ENCODE measurements around the gene RB1. TPM values are rescaled to one million over a fixed set of nuclear protein-coding genes. Genes with fewer than 3 reads are reported as not detected.
"Not testable (repeated sequence)": the region's sequence is repeated elsewhere in the genome, so short reads cannot be mapped to it uniquely, and the experiment has no call there.

The RB1 gene
- total RNA-seq, 1 experiment from 2014 or later, result 43.4 TPM

GRCh38 chr13:48414501-48414900 lies 111.0 kb downstream of the RB1 start:
- CTCF ChIA-PET, result no interaction called here
- H3K4me3 Mint-ChIP-seq (ENCODE audit: unreplicated experiment), result no peak overlapping the region
- no TSS peak for BruUV-seq (replicated peaks)
- no peak overlapping the region for H3K27ac Mint-ChIP-seq (ENCODE audit: low read depth, unreplicated experiment)
- no peaks in the 10 kb centered on the region for H3K27me3 Mint-ChIP-seq (ENCODE audit: insufficient read depth, unreplicated experiment)
- no peak for TF ChIP-seq CTCF (IDR thresholded peaks at IDR 0.05; ENCODE audit: unreplicated experiment)
- POLR2A ChIA-PET, result interaction anchor here (0.6 to 1.9 kb wide), 5 partner anchors 12 to 182 kb away, joined by 3 to 9 read pairs (median 4); partner anchors contain the start of gene ITM2B
- H3K36me3 Mint-ChIP-seq (ENCODE audit: insufficient read depth, unreplicated experiment), result peaks cover 9% of the 10 kb centered on the region
- DNase-seq (ENCODE audit: unreplicated experiment), result no peak
- intact Hi-C loops (cut with micrococcal nuclease), result loop anchor here (5.0 kb wide), 1 partner anchor 177 kb away; no protein-coding TSS in a partner anchor
- peaks cover 14% of the 10 kb centered on the region for H3K4me1 Mint-ChIP-seq (ENCODE audit: insufficient read depth, unreplicated experiment)
- H3K9me3 Mint-ChIP-seq (ENCODE audit: unreplicated experiment), result peaks cover 19% of the 10 kb centered on the region

GRCh38 chr13:48415516-48415915 lies 112.0 kb downstream of the RB1 start:
- peaks cover 9% of the 10 kb centered on the region for H3K36me3 Mint-ChIP-seq (ENCODE audit: insufficient read depth, unreplicated experiment)
- H3K27ac Mint-ChIP-seq (ENCODE audit: low read depth, unreplicated experiment), result no peak overlapping the region
- no peak for DNase-seq (ENCODE audit: unreplicated experiment)
- CTCF ChIA-PET, result no interaction called here
- POLR2A ChIA-PET, result no interaction called here
- H3K4me3 Mint-ChIP-seq (ENCODE audit: unreplicated experiment), result no peak overlapping the region
- peaks cover 28% of the 10 kb centered on the region for H3K9me3 Mint-ChIP-seq (ENCODE audit: unreplicated experiment)
- no TSS peak for BruUV-seq (replicated peaks)
- TF ChIP-seq CTCF (IDR thresholded peaks at IDR 0.05; ENCODE audit: unreplicated experiment), result no peak
- peaks cover 12% of the 10 kb centered on the region for H3K4me1 Mint-ChIP-seq (ENCODE audit: insufficient read depth, unreplicated experiment)
- intact Hi-C loops (cut with micrococcal nuclease), result no loop called here
- H3K27me3 Mint-ChIP-seq (ENCODE audit: insufficient read depth, unreplicated experiment), result no peaks in the 10 kb centered on the region

GRCh38 chr13:48422003-48422402 lies 118.5 kb downstream of the RB1 start:
- POLR2A ChIA-PET, result interaction anchor here (2.1 kb wide), 1 partner anchor 9 kb away, joined by 9 read pairs; the partner anchor contains the start of gene LPAR6
- H3K27me3 Mint-ChIP-seq (ENCODE audit: insufficient read depth, unreplicated experiment); H3K27ac Mint-ChIP-seq (ENCODE audit: low read depth, unreplicated experiment); intact Hi-C loops (cut with micrococcal nuclease); BruUV-seq (replicated peaks); DNase-seq (ENCODE audit: unreplicated experiment); CTCF ChIA-PET; H3K4me3 Mint-ChIP-seq (ENCODE audit: unreplicated experiment); H3K4me1 Mint-ChIP-seq (ENCODE audit: insufficient read depth, unreplicated experiment): not testable (repeated sequence)
- peaks cover 30% of the 10 kb centered on the region for H3K9me3 Mint-ChIP-seq (ENCODE audit: unreplicated experiment)
- H3K36me3 Mint-ChIP-seq (ENCODE audit: insufficient read depth, unreplicated experiment), result peaks cover 22% of the 10 kb centered on the region

GRCh38 chr13:48424212-48424611 lies 120.7 kb downstream of the RB1 start:
- no TSS peak for BruUV-seq (replicated peaks)
- Mint-ChIP-seq H3K4me3 (ENCODE audit: unreplicated experiment) (no peak overlapping the region), H3K27ac (ENCODE audit: low read depth, unreplicated experiment) (peak overlapping the region; percentile 46), H3K4me1 (ENCODE audit: insufficient read depth, unreplicated experiment) (no peaks in the 10 kb centered on the region), H3K9me3 (ENCODE audit: unreplicated experiment) (peaks cover 14% of the 10 kb centered on the region), H3K27me3 (ENCODE audit: insufficient read depth, unreplicated experiment) (no peaks in the 10 kb centered on the region), H3K36me3 (ENCODE audit: insufficient read depth, unreplicated experiment) (peaks cover 15% of the 10 kb centered on the region)
- DNase-seq (ENCODE audit: unreplicated experiment), result no peak
- intact Hi-C loops (cut with micrococcal nuclease), result no loop called here
- POLR2A ChIA-PET, result interaction anchor here (1.0 kb wide), 1 partner anchor 36 kb away, joined by 3 read pairs; no protein-coding TSS in a partner anchor
- TF ChIP-seq CTCF (IDR thresholded peaks at IDR 0.05; ENCODE audit: unreplicated experiment), result no peak
- CTCF ChIA-PET, result no interaction called here

GRCh38 chr13:48426052-48426451 lies 122.5 kb downstream of the RB1 start:
- intact Hi-C loops (cut with micrococcal nuclease), result no loop called here
- peaks cover 15% of the 10 kb centered on the region for H3K36me3 Mint-ChIP-seq (ENCODE audit: insufficient read depth, unreplicated experiment)
- ChIA-PET CTCF (interaction anchor here (0.7 kb wide), 1 partner anchor 60 kb away, joined by 4 read pairs; no protein-coding TSS in a partner anchor), POLR2A (interaction anchor here (0.7 to 1.1 kb wide), 3 partner anchors 12 to 348 kb away, joined by 3 read pairs; no protein-coding TSS in a partner anchor)
- H3K27ac Mint-ChIP-seq (ENCODE audit: low read depth, unreplicated experiment), result no peak overlapping the region
- no TSS peak for BruUV-seq (replicated peaks)
- TF ChIP-seq CTCF (IDR thresholded peaks at IDR 0.05; ENCODE audit: unreplicated experiment), result no peak
- no peaks in the 10 kb centered on the region for H3K4me1 Mint-ChIP-seq (ENCODE audit: insufficient read depth, unreplicated experiment)
- H3K9me3 Mint-ChIP-seq (ENCODE audit: unreplicated experiment), result no peaks in the 10 kb centered on the region
- DNase-seq (ENCODE audit: unreplicated experiment), result no peak
- no peaks in the 10 kb centered on the region for H3K27me3 Mint-ChIP-seq (ENCODE audit: insufficient read depth, unreplicated experiment)
- H3K4me3 Mint-ChIP-seq (ENCODE audit: unreplicated experiment), result no peak overlapping the region

GRCh38 chr13:48426755-48427298 lies 123.3 kb downstream of the RB1 start:
- BruUV-seq (replicated peaks); H3K9me3 Mint-ChIP-seq (ENCODE audit: unreplicated experiment); intact Hi-C loops (cut with micrococcal nuclease); DNase-seq (ENCODE audit: unreplicated experiment); H3K4me1 Mint-ChIP-seq (ENCODE audit: insufficient read depth, unreplicated experiment); H3K27me3 Mint-ChIP-seq (ENCODE audit: insufficient read depth, unreplicated experiment); H3K4me3 Mint-ChIP-seq (ENCODE audit: unreplicated experiment); H3K27ac Mint-ChIP-seq (ENCODE audit: low read depth, unreplicated experiment): not testable (repeated sequence)
- ChIA-PET POLR2A (interaction anchor here (0.7 to 1.1 kb wide), 2 partner anchors 12 to 23 kb away, joined by 3 read pairs; no protein-coding TSS in a partner anchor), CTCF (interaction anchor here (0.7 kb wide), 1 partner anchor 61 kb away, joined by 4 read pairs; no protein-coding TSS in a partner anchor)
- H3K36me3 Mint-ChIP-seq (ENCODE audit: insufficient read depth, unreplicated experiment), result peaks cover 15% of the 10 kb centered on the region

Data from MCF 10A (cell line).